ENCODE data around the gene SDS. TPM values are rescaled to one million over a fixed set of nuclear protein-coding genes. Genes with fewer than 3 reads are reported as not detected.

The SDS gene
- total and polyA plus RNA-seq, 2 experiments from 2014 or later, result 0.57 TPM; not detected in 1

DNA sequence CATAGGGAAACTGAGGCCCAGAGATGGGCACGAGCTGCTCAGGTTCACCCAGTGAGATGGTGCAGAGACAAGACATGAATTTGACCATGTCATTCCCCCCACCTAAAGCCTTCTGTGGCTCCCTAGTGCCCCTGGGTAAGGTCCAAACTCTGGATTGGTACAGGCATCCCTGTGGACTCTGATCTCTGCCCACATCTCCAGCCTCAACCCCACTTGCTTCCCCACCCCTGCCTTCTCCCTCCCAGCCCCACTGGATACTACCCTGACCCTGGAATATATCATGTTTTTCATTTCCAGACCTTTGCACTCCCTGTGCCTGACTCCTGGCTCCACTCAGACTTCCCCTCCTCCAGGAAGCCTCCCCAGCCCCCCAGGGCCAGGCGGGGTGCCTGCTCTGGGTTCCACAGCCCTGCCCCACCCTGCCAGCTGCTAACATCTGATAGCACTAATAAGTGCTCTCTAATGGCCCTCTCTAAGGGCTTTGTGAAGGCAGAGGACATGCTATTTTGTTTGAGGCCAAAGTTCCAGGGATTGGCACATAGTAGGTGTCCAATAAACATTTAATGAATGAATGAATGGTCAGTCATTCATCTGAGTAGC lies 17.4 kb upstream of the SDS start (continued):
- TF ChIP-seq, protein P1, sequence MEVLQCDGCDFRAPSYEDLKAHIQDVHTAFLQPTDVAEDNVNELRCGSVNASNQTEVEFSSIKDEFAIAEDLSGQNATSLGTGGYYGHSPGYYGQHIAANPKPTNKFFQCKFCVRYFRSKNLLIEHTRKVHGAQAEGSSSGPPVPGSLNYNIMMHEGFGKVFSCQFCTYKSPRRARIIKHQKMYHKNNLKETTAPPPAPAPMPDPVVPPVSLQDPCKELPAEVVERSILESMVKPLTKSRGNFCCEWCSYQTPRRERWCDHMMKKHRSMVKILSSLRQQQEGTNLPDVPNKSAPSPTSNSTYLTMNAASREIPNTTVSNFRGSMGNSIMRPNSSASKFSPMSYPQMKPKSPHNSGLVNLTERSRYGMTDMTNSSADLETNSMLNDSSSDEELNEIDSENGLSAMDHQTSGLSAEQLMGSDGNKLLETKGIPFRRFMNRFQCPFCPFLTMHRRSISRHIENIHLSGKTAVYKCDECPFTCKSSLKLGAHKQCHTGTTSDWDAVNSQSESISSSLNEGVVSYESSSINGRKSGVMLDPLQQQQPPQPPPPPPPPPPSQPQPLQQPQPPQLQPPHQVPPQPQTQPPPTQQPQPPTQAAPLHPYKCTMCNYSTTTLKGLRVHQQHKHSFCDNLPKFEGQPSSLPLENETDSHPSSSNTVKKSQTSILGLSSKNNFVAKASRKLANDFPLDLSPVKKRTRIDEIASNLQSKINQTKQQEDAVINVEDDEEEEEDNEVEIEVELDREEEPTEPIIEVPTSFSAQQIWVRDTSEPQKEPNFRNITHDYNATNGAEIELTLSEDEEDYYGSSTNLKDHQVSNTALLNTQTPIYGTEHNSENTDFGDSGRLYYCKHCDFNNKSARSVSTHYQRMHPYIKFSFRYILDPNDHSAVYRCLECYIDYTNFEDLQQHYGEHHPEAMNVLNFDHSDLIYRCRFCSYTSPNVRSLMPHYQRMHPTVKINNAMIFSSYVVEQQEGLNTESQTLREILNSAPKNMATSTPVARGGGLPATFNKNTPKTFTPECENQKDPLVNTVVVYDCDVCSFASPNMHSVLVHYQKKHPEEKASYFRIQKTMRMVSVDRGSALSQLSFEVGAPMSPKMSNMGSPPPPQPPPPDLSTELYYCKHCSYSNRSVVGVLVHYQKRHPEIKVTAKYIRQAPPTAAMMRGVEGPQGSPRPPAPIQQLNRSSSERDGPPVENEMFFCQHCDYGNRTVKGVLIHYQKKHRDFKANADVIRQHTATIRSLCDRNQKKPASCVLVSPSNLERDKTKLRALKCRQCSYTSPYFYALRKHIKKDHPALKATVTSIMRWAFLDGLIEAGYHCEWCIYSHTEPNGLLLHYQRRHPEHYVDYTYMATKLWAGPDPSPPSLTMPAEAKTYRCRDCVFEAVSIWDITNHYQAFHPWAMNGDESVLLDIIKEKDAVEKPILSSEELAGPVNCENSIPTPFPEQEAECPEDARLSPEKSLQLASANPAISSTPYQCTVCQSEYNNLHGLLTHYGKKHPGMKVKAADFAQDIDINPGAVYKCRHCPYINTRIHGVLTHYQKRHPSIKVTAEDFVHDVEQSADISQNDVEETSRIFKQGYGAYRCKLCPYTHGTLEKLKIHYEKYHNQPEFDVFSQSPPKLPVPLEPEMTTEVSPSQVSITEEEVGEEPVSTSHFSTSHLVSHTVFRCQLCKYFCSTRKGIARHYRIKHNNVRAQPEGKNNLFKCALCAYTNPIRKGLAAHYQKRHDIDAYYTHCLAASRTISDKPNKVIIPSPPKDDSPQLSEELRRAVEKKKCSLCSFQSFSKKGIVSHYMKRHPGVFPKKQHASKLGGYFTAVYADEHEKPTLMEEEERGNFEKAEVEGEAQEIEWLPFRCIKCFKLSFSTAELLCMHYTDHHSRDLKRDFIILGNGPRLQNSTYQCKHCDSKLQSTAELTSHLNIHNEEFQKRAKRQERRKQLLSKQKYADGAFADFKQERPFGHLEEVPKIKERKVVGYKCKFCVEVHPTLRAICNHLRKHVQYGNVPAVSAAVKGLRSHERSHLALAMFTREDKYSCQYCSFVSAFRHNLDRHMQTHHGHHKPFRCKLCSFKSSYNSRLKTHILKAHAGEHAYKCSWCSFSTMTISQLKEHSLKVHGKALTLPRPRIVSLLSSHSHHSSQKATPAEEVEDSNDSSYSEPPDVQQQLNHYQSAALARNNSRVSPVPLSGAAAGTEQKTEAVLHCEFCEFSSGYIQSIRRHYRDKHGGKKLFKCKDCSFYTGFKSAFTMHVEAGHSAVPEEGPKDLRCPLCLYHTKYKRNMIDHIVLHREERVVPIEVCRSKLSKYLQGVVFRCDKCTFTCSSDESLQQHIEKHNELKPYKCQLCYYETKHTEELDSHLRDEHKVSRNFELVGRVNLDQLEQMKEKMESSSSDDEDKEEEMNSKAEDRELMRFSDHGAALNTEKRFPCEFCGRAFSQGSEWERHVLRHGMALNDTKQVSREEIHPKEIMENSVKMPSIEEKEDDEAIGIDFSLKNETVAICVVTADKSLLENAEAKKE (CRISPR knock-in tag; IDR thresholded peaks at IDR 0.05), result no peak
- TF ChIP-seq CREB1 (CRISPR knock-in tag; IDR thresholded peaks at IDR 0.05; ENCODE audit: low read depth) (no peak), JUNB (IDR thresholded peaks at IDR 0.05; ENCODE audit: unreplicated experiment) (no peak)

GRCh38 chr12:113418213-113418879 lies 14.7 kb upstream of the SDS start:
- Histone ChIP-seq H4K20me1 (replicated peaks; ENCODE audit: insufficient read depth) (no peaks in the 10 kb centered on the region), H3F3A (replicated peaks; ENCODE audit: low read depth) (no peaks in the 10 kb centered on the region), H3K27me3 (ENCODE audit: insufficient read depth) (no peaks in the 10 kb centered on the region), H3K4me2 (no peak overlapping the region), H3K4me1 (ENCODE audit: insufficient read depth) (no peaks in the 10 kb centered on the region), H2AFZ (no peak overlapping the region), H3K27ac (ENCODE audit: low read depth) (no peak overlapping the region), H3K79me2 (replicated peaks; ENCODE audit: insufficient read depth) (no peaks in the 10 kb centered on the region), H3K9me2 (ENCODE audit: insufficient read depth) (no peaks in the 10 kb centered on the region), H3K36me3 (ENCODE audit: insufficient read depth) (no peaks in the 10 kb centered on the region), H3K4me3 (no peak overlapping the region)
- Mint-ChIP-seq H3K4me1 (peaks cover 15% of the 10 kb centered on the region), H3K4me3 (no peak overlapping the region), H3K27me3 (ENCODE audit: insufficient read depth, low read depth, poor library complexity) (peaks cover 19% of the 10 kb centered on the region), H3K27ac (no peak overlapping the region), H3K9me3 (no peaks in the 10 kb centered on the region), H3K36me3 (ENCODE audit: low read depth) (no peaks in the 10 kb centered on the region)
- DNase-seq (ENCODE audit: low spot score) (no peak), ATAC-seq (no peak)
- TF ChIP-seq POLR2AphosphoS5 (IDR thresholded peaks at IDR 0.05; ENCODE audit: low read depth) (no peak), ZNF114 (CRISPR knock-in tag; IDR thresholded peaks at IDR 0.05) (no peak), NANOG (IDR thresholded peaks at IDR 0.05; ENCODE audit: borderline replicate concordance) (no peak)
- TF ChIP-seq, protein P2, sequence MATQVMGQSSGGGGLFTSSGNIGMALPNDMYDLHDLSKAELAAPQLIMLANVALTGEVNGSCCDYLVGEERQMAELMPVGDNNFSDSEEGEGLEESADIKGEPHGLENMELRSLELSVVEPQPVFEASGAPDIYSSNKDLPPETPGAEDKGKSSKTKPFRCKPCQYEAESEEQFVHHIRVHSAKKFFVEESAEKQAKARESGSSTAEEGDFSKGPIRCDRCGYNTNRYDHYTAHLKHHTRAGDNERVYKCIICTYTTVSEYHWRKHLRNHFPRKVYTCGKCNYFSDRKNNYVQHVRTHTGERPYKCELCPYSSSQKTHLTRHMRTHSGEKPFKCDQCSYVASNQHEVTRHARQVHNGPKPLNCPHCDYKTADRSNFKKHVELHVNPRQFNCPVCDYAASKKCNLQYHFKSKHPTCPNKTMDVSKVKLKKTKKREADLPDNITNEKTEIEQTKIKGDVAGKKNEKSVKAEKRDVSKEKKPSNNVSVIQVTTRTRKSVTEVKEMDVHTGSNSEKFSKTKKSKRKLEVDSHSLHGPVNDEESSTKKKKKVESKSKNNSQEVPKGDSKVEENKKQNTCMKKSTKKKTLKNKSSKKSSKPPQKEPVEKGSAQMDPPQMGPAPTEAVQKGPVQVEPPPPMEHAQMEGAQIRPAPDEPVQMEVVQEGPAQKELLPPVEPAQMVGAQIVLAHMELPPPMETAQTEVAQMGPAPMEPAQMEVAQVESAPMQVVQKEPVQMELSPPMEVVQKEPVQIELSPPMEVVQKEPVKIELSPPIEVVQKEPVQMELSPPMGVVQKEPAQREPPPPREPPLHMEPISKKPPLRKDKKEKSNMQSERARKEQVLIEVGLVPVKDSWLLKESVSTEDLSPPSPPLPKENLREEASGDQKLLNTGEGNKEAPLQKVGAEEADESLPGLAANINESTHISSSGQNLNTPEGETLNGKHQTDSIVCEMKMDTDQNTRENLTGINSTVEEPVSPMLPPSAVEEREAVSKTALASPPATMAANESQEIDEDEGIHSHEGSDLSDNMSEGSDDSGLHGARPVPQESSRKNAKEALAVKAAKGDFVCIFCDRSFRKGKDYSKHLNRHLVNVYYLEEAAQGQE (IDR thresholded peaks at IDR 0.05; ENCODE audit: unreplicated experiment), result no peak

Measured in GM23338 (cell line).